Liver (tissue), 3 donors: ENCODE measurements around the gene AMMECR1.

Experiments
- ATF3 ChIP-seq: IDR thresholded peaks from 2 replicates; pipeline ENCODE4 v1.6.1; 2016; ENCODE audit warnings: antibody characterized with exemption
- YY1 ChIP-seq: IDR thresholded peaks from 2 replicates; pipeline ENCODE4 v1.6.1; 2016; ENCODE audit warnings: antibody characterized with exemption, mild to moderate bottlenecking
- TF ChIP-seq, protein P1 (sequence below): fragments of 150-350 bp; IDR thresholded peaks from 2 replicates; pipeline ENCODE4 v1.5.1; 2017; ENCODE audit warnings: improper control_type of control experiment, low read depth, low read length; ENCODE audit not compliant: missing input control
- donor health status: healthy.
- donor health status: healthy.

- TF ChIP-seq, protein P1, sequence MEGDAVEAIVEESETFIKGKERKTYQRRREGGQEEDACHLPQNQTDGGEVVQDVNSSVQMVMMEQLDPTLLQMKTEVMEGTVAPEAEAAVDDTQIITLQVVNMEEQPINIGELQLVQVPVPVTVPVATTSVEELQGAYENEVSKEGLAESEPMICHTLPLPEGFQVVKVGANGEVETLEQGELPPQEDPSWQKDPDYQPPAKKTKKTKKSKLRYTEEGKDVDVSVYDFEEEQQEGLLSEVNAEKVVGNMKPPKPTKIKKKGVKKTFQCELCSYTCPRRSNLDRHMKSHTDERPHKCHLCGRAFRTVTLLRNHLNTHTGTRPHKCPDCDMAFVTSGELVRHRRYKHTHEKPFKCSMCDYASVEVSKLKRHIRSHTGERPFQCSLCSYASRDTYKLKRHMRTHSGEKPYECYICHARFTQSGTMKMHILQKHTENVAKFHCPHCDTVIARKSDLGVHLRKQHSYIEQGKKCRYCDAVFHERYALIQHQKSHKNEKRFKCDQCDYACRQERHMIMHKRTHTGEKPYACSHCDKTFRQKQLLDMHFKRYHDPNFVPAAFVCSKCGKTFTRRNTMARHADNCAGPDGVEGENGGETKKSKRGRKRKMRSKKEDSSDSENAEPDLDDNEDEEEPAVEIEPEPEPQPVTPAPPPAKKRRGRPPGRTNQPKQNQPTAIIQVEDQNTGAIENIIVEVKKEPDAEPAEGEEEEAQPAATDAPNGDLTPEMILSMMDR: no peak
- TF ChIP-seq YY1 (no peak), ATF3 (no peak)
Observed at GRCh38 chrX:110284159-110284558, 33.7 kb downstream of the AMMECR1 start.
